Amniotic stem cell (primary cell): Measurements from ENCODE around the gene PPP2R2D.
"Not testable (repeated sequence)": the region's sequence is repeated elsewhere in the genome, so short reads cannot be mapped to it uniquely, and the experiment has no call there.

Experiments
- DNase-seq: peaks from one replicate; lab custom pipeline; 2025; lab: John Stamatoyannopoulos, UW

Gene PPP2R2D

GRCh38 chr10:131908151-131908550 lies 7.3 kb downstream of the PPP2R2D start:
- no peak for DNase-seq

- DNase-seq, result no peak
Observed at GRCh38 chr10:131909014-131909808, 8.4 kb downstream of the PPP2R2D start.

DNA sequence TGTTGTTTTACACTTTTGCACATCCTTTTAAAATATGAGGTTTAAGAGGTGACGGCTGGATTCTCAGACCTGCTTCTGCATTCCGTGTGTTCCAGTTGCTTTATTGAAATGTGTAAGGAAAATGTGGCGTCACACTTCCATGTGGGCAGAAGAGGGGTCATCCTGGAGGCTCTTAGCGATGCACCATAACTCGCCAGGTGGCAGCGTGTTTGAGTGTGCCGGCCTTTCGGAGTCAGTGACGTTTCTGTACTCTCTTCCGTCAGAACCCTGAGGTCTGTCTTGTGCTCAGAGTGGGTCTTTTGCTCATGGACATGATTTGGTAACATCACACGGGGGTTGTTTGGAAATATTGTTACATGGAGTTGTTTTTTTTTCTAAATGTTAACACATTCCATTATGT lies 9.1 kb downstream of the PPP2R2D start:
- no peak for DNase-seq

- DNase-seq, result no peak
Observed at GRCh38 chr10:131910663-131911314, 10.0 kb downstream of the PPP2R2D start.

DNA sequence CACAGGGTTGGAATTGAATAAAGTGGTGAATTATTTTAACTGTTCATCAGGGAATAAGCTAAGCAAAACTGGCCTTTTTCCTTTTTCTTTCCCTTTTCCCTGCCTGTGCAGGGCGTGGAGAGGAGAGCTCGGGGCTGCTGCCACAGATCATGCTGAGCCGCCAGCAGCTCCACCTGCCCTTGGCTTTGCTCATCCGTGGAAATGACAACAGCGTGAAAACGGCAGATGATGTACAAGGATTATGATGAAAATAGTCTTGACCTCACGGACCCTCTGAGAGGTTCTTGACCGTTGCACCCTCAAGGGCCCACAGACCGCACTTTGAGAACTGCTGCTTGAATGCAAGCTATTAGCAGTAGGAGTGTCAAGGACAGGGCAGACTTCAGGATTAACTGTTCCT lies 10.6 kb downstream of the PPP2R2D start:
- DNase-seq, result no peak

- no peak for DNase-seq
Observed at GRCh38 chr10:131912620-131913019, 11.8 kb downstream of the PPP2R2D start.

GRCh38 chr10:131915484-131915883 lies 14.7 kb downstream of the PPP2R2D start:
- DNase-seq, result no peak

- DNase-seq, result no peak
Observed at GRCh38 chr10:131915990-131916766, 15.4 kb downstream of the PPP2R2D start.

GRCh38 chr10:131916767-131917160 lies 16.0 kb downstream of the PPP2R2D start:
- DNase-seq, result not testable (repeated sequence)

DNA sequence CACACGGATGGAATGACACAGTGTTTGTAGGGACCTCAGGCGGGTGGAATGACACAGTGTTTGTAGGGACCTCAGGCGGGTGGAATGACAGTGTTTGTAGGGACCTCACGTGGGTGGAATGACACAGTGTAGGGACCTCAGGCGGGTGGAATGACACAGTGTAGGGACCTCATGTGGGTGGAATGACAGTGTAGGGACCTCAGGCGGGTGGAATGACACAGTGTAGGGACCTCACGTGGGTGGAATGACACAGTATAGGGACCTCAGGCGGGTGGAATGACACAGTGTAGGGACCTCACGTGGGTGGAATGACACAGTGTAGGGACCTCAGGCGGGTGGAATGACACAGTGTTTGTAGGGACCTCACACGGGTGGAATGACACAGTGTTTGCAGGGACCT lies 16.7 kb downstream of the PPP2R2D start:
- not testable (repeated sequence) for DNase-seq

DNA sequence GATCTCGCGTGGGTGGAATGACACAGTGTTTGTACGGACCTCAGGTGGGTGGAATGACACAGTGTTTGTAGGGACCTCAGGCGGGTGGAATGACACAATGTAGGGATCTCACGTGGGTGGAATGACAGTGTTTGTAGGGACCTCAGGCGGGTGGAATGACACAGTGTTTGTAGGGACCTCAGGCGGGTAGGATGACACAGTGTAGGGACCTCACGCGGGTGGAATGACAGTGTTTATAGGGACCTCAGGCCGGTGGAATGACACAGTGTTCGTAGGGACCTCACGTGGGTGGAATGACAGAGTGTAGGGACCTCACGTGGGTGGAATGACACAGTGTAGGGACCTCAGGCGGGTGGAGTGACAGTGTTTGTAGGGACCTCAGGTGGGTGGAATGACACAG lies 18.7 kb downstream of the PPP2R2D start:
- not testable (repeated sequence) for DNase-seq

- DNase-seq, result no peak
Observed at GRCh38 chr10:131920151-131920550, 19.3 kb downstream of the PPP2R2D start.

- DNase-seq, result no peak
Observed at GRCh38 chr10:131920693-131921092, 19.9 kb downstream of the PPP2R2D start.

- DNase-seq, result no peak
Observed at GRCh38 chr10:131921184-131921583, 20.4 kb downstream of the PPP2R2D start.

DNA sequence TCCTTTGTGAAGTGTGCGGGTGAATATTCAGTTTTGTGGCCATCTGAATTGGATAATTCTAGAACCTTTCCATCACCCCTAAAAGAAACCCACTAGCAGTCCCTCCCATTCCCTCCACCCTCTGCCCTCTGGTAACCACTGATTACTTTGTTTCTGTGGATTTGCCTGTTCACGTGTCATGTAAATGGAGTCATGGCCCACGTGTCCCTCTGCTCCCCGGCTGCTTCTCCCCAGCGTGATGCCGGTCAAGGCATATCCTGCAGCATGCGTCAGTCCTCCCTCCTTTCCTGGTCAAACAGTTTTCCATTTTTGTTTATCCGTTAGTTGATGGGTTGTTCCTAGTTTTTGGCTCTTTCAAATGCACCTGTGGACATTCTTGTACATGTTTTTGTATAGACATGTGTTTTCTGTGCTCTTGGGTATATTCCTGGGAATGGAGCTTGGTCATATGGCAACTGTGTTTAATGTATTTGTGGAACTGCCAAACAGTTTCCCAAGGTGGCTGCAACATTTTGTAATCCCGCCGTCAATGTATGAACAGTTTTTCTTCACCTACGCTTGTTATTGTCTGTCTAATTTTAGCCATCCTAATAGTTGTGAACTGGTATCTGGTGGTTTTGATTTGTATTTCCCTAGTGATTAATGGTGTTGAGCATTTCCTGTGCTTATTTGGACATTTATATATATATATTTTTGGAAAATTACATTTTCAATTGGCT lies 22.4 kb downstream of the PPP2R2D start:
- no peak for DNase-seq

DNA sequence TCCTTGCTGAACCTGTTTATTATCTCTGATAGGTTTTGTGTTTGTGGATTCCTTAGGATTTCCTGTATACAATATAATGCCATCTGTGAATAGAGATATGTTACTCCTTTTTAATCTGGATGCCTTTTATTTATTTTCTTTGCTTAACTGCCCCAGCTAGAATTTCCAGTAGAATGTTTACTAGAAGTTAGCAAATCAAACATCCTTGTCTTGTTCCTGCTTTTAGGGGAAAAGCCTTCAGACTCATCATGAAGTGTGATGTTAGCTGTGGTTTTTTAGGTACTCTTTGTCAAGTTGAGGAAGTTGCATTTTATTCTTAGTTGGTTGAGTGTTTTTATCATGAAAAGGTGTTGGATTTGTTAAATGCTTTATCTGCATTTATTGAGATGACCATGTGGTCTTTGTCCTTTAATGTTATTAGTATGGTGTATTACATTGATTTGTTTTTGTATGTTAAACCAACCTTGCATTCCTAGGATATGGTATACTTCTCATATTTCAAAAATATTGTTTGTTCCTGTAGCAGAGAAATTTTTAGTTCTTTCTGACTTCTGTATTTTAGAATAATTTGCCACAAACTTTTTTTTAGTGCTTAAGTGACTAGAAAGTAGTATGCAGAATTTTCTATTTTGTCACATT lies 24.3 kb downstream of the PPP2R2D start:
- DNase-seq, result no peak

GRCh38 chr10:131925716-131926115 lies 24.9 kb downstream of the PPP2R2D start:
- no peak for DNase-seq

- no peak for DNase-seq
Observed at GRCh38 chr10:131926253-131926652, 25.4 kb downstream of the PPP2R2D start.

- DNase-seq, result no peak
Observed at GRCh38 chr10:131926743-131927595, 26.2 kb downstream of the PPP2R2D start.

- no peak for DNase-seq
Observed at GRCh38 chr10:131928248-131929095, 27.7 kb downstream of the PPP2R2D start.
